IPS-18c (cell line): Measurements from ENCODE around the gene ARL1.
"Not testable (repeated sequence)": the region's sequence is repeated elsewhere in the genome, so short reads cannot be mapped to it uniquely, and the experiment has no call there.

ENCODE experiments used
- H3K4me3 ChIP-seq: 2 replicates; pipeline ENCODE4 v1.7.0; 2013; ENCODE audit warnings: low read depth, mild to moderate bottlenecking, low read length, moderate library complexity; ENCODE audit not compliant: insufficient read depth
- H3K9me3 ChIP-seq: one replicate; pipeline ENCODE4 v1.6.1; 2013; ENCODE audit warnings: mild to moderate bottlenecking, low read length, moderate library complexity; ENCODE audit not compliant: control insufficient read depth, insufficient read depth

Gene ARL1

GRCh38 chr12:101407436-101408345, at the start of gene ARL1:
TSS of gene ARL1 (minus strand) at chr12:101407772. CDS start at chr12:101407645, 127 bp downstream.
- Histone ChIP-seq H3K9me3 (no peaks in the 10 kb centered on the region), H3K4me3 (peak within 1 kb of the TSS; percentile 85)

GRCh38 chr12:101455685-101456084, 48.1 kb upstream of the ARL1 start:
- Histone ChIP-seq H3K9me3 (peaks cover 2% of the 10 kb centered on the region), H3K4me3 (no peak overlapping the region)

GRCh38 chr12:101441461-101442224, 34.1 kb upstream of the ARL1 start:
- Histone ChIP-seq H3K9me3 (peaks cover 2% of the 10 kb centered on the region), H3K4me3 (no peak overlapping the region)

GRCh38 chr12:101439236-101439635, 31.7 kb upstream of the ARL1 start:
- Histone ChIP-seq H3K9me3 (peaks cover 2% of the 10 kb centered on the region), H3K4me3 (no peak overlapping the region)

DNA sequence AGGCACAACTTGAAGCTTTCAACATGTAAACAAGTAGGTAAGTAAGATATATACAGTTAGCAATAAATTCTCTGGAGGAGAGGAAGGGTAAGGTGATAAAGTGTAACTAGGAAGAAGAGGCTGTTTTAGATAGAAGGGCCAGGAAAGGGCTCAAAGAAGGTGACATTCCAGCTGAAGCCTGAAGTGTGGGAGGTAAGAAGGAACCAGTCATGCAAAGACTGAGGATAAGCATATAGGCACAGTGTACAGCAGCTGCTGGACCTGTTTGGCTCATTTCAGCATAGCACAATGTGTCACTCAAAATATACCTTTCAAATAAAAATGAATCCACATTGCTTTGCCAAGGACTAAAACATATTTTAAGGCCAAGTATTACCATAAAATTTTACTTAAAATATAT, 28.6 kb upstream of the ARL1 start:
- Histone ChIP-seq H3K9me3 (peaks cover 2% of the 10 kb centered on the region), H3K4me3 (no peak overlapping the region)

DNA sequence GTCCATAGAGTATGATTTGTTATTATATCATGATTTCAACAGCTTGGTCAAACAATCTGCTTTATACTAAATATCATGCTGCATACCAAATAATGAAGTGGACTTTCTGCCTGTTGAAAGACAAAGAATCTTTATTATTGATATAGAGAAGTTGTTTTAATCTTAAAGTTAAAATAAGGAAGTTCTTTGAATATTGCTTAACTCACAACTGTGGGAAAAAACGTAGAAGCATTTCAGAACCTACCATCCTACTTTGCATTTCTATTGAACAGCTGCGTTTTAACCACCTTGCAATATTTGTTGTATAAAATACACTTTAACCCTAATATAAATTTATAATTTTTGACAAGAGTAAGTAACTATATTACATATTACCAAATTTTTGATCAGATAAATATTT, 22.9 kb upstream of the ARL1 start:
- Histone ChIP-seq H3K4me3 (no peak overlapping the region), H3K9me3 (no peaks in the 10 kb centered on the region)

GRCh38 chr12:101424620-101425019, 17.0 kb upstream of the ARL1 start:
- H3K4me3 ChIP-seq, result no peak overlapping the region
- no peaks in the 10 kb centered on the region for H3K9me3 ChIP-seq

DNA sequence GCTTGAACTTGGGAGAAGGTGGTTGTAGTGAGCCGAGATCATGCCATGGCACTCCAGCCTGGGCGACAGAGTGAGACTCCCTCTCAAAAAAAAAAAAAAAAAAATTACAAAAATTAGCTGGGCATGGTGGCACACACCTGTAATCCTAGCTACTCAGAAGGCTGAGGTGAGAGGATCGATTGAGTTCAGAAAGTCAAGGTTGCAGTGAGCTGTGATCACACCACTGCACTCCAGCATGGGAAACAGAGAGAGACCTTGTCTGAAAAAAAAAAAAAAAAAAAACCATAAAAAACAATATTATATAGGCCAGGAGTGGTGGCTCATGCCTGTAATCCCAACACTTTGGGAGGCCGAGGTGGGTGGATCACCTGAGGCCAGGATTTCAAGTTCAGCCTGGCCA, 14.5 kb upstream of the ARL1 start:
- H3K9me3 ChIP-seq, H3K4me3 ChIP-seq: not testable (repeated sequence)

- H3K4me3 ChIP-seq, result no peak overlapping the region
- H3K9me3 ChIP-seq, result no peaks in the 10 kb centered on the region
These were observed 7.7 kb upstream of the ARL1 start for GRCh38 chr12:101415228-101415627.

DNA sequence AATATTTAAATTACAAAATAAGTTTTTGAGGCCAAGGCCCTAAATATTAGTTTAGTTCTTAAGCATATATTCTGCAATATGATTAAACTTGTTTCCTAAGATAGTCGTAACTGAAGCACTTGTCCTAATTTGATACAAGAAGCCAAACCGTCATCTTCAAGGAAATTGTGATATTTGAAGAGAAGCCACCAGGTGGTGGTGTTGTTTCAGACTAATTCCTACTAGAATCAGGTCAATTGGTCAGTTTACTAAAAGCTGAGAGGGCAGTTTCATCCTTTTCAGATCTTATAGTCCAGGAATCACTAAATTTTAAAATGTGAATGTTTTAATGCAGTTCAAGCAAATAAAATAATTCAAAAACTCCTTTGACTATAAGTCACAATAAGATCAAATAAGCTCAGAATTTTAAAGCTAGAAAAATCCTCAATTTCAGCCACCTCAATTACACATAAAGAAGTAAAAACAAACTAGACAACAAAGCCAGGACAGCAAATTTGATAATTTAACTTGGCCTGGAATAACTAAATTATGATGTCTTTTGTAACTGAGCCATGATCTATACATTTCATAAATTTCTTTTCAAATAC, 7.1 kb upstream of the ARL1 start:
- no peak overlapping the region for H3K4me3 ChIP-seq
- H3K9me3 ChIP-seq, result no peaks in the 10 kb centered on the region

GRCh38 chr12:101410169-101410568, 2.6 kb upstream of the ARL1 start:
- not testable (repeated sequence) for H3K4me3 ChIP-seq, H3K9me3 ChIP-seq

DNA sequence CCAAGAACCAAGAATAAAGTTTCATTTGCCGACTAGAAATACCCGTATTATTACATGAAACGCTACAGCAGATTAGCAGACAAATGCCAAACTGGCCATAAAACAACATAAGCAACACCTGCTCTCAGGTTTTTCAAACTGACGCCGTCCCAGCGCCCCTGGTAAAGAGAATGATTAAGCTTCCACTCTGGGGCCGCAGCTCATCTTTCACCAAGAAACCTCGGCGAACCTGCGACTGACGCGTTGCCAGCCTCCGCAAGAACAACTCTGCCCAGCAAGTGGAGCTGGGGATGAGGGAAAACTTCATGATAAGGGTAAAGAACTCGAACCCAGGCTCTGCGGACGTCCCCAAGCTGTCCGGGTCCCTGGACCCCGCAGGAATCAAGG, 530 bp downstream of the ARL1 start:
- Histone ChIP-seq H3K9me3 (no peaks in the 10 kb centered on the region), H3K4me3 (peak overlapping the region; percentile 85)

DNA sequence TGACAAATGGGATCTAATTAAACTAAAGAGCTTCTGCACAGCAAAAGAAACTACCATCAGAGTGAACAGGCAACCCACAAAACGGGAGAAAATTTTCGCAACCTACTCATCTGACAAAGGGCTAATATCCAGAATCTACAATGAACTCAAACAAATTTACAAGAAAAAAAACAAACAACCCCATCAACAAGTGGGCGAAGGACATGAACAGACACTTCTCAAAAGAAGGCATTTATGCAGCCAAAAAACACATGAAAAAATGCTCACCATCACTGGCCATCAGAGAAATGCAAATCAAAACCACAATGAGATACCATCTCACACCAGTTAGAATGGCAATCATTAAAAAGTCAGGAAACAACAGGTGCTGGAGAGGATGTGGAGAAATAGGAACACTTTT, 16.4 kb downstream of the ARL1 start:
- not testable (repeated sequence) for H3K9me3 ChIP-seq, H3K4me3 ChIP-seq

GRCh38 chr12:101379149-101379548, 28.4 kb downstream of the ARL1 start:
- H3K9me3 ChIP-seq, result no peaks in the 10 kb centered on the region
- H3K4me3 ChIP-seq, result no peak overlapping the region

DNA sequence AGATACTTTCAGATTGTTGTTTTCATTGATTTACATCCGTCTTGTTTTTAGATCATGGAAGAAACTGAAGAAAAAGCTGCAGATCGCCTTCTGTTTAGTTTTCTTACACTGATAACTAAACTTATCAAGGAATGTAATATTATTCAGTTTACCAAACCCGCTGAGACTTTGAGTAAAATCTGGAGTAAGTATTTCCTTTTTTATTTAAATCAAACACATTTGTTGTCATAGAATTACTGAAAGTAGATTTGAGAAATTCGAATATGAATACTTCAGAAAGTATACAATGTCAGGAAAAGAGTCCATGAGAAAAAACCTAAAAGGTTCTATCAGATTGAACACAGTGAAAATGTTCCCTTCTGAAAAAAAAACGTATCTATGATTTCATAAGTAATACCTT, 32.0 kb downstream of the ARL1 start:
- Histone ChIP-seq H3K9me3 (no peaks in the 10 kb centered on the region), H3K4me3 (no peak overlapping the region)

DNA sequence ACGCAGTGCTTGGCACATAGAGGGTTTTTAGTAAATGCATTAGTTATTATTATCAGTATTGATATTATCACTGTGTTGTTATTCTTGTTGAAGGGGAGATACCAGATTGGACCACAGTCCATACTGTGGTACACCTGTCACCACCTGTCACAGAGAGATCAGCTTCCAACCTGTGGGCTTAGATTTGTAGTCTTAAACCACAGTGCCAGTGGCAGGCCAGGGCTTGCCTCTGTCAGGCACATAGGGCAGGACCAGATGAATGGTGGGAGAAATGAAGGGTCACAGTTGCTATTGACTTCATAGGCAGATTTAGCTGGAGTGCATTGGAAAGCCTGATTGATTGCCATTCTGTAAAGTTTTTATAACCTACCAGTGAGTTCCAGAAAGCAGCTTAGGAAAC, 35.1 kb downstream of the ARL1 start:
- no peak overlapping the region for H3K4me3 ChIP-seq
- no peaks in the 10 kb centered on the region for H3K9me3 ChIP-seq

DNA sequence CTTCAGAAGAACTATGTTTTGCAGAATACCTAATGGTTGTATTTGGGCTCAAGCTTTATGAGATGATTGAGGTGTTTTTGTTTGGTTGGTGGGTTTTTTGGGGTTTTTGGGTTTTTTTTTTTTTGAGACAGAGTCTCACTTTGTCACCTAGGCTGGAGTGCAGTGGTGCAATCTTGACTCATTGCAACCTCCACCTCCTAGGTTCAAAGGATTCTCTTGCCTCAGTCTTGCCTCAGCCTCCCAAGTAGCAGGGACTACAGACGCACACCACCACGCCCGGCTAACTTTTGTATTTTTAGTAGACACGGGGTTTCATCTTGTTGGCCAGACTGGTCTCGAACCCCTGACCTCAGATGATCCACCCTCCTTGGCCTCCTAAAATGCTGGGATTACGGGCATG, 39.6 kb downstream of the ARL1 start:
- H3K4me3 ChIP-seq, result no peak overlapping the region
- H3K9me3 ChIP-seq, result no peaks in the 10 kb centered on the region

DNA sequence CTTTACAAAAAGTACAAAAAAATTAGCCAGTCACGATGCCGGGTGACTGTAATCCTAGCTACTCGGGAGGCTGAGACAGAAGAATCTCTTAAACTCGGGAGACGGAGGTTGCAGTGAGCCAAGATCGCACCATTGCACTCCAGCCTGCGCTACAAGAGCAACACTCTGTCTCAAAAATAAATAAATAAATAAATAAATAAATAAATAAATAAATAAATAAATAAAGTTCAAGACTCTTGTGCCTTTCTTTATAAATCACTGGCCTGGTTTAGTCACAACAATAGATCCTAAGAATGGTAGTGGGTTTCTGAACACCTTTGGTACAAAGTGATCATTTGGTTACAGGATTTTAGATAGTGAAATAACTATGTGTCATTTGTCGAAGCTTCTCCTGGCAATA, 46.1 kb downstream of the ARL1 start:
- no peak overlapping the region for H3K4me3 ChIP-seq
- H3K9me3 ChIP-seq, result no peaks in the 10 kb centered on the region
